HepG2 (cell line): Measurements from ENCODE around the gene KRTAP10-4. TPM values are rescaled to one million over a fixed set of nuclear protein-coding genes. Genes with fewer than 3 reads are reported as not detected.

Source experiments
- ATAC-seq: fragments of 200-7000 bp; cut with Tn5 transposase; 3 replicates; pipeline ENCODE4 v1.9.1; 2020; ENCODE audit warnings: mild to moderate bottlenecking, moderate library complexity
- BruUV-seq: library from RNA; stranded (reverse); fragments of 400-500 nt; replicated peaks from 2 replicates; lab custom pipeline; 2021; lab: Mats Ljungman, UMichigan
- CTCF ChIA-PET: fragments of 300-600 bp; formaldehyde crosslinking; extraction: SDS; loops from one replicate; lab custom pipeline; 2021; ENCODE audit warnings: low total read pairs, inconsistent platforms, low intra/inter-chr PET ratio; lab: Yijun Ruan, JAX
- POLR2A ChIA-PET: fragments of 350-600 bp; sonication (Branson Sonifier 250); formaldehyde crosslinking; loops from one replicate; lab custom pipeline; 2020; ENCODE audit warnings: antibody characterized with exemption, inconsistent platforms; lab: Yijun Ruan, JAX
- DNase-seq: peaks from one replicate; pipeline ENCODE4 v3.0.0-alpha.2; 2015; ENCODE audit warnings: low spot score
- FAIRE-seq: peaks from 3 replicates; lab custom pipeline; 2011; peaks lifted over from hg19 to GRCh38; lab: Jason Lieb, UNC
- H2AFZ ChIP-seq: one replicate; pipeline ENCODE4 v1.6.1; 2011; ENCODE audit warnings: low read length, inconsistent platforms
- H3K27ac ChIP-seq: fragments of 300-600 bp; 3 replicates; pipeline ENCODE4 v1.8.0; 2011; ENCODE audit warnings: mixed run types, mild to moderate bottlenecking, mixed read lengths, low read length, inconsistent platforms; ENCODE audit not compliant: insufficient read depth; ENCODE audit errors: extremely low read length
- H3K27me3 ChIP-seq, 2 experiments: fragments of 200-600 bp in 1 of 2; 2 replicates in 1 of 2; 3 replicates in 1 of 2; pipeline versions ENCODE4 v1.6.0 to v1.8.0; 2011; ENCODE audit warnings: low read length in 2 of 2, mild to moderate bottlenecking in 2 of 2, moderate library complexity in 2 of 2, inconsistent platforms in 1 of 2; ENCODE audit not compliant: insufficient read depth in 2 of 2, control insufficient read depth in 1 of 2
- H3K36me3 ChIP-seq, 2 experiments: fragments of 200-600 bp in 1 of 2; replicated peaks in 1 of 2; 2 replicates in 1 of 2; 3 replicates in 1 of 2; pipeline versions ENCODE4 v1.5.1 to v1.8.0; 2011; ENCODE audit warnings: low read length in 2 of 2, inconsistent platforms in 1 of 2; ENCODE audit not compliant: insufficient read depth in 2 of 2, control insufficient read depth in 1 of 2
- H3K4me1 ChIP-seq: 2 replicates; pipeline ENCODE4 v1.5.1; 2012; ENCODE audit warnings: low read length, inconsistent platforms; ENCODE audit not compliant: insufficient read depth
- H3K4me2 ChIP-seq: 2 replicates; pipeline ENCODE4 v1.6.0; 2011; ENCODE audit warnings: low read depth, low read length, inconsistent platforms
- H3K4me3 ChIP-seq, 3 experiments: fragments of 200-600 bp in 1 of 3; sonication (generic), shearing (Covaris generic) in 1 of 3; replicated peaks in 1 of 3; 2 replicates each; pipeline ENCODE4 v1.5.1; 2011 to 2016; ENCODE audit warnings: low read length in 3 of 3, inconsistent platforms in 2 of 3, low read depth in 2 of 3, mild to moderate bottlenecking in 2 of 3, control low read depth in 1 of 3, mixed read lengths in 1 of 3; ENCODE audit not compliant: insufficient read depth in 1 of 3
- H3K79me2 ChIP-seq: one replicate; pipeline ENCODE4 v1.6.1; 2011; ENCODE audit warnings: low read length, inconsistent platforms; ENCODE audit not compliant: insufficient read depth
- H3K9ac ChIP-seq: 2 replicates; pipeline ENCODE4 v1.6.0; 2011; ENCODE audit warnings: mild to moderate bottlenecking, low read depth, low read length, inconsistent platforms; ENCODE audit not compliant: insufficient read depth
- H3K9me3 ChIP-seq: 2 replicates; pipeline ENCODE4 v1.5.1; 2012; ENCODE audit warnings: mild to moderate bottlenecking, low read length
- H4K20me1 ChIP-seq: 2 replicates; pipeline ENCODE4 v1.6.0; 2011; ENCODE audit warnings: inconsistent platforms, mild to moderate bottlenecking, low read length, moderate library complexity; ENCODE audit not compliant: insufficient read depth
- ELF4 ChIP-seq: sonication (generic); formaldehyde crosslinking; IDR thresholded peaks from 2 replicates; pipeline ENCODE4 v1.5.0; 2020; ENCODE audit warnings: missing genetic modification reagents, mild to moderate bottlenecking, moderate library complexity, borderline replicate concordance
- FOXA1 ChIP-seq, 2 experiments: fragments of 450-650 bp in 1 of 2; sonication (generic) in 1 of 2; formaldehyde crosslinking in 1 of 2; IDR thresholded peaks; 2 replicates each; pipeline versions ENCODE4 v1.4.0 to v1.6.1; 2016 to 2020; ENCODE audit warnings: missing genetic modification reagents in 1 of 2
- GRHL1 ChIP-seq: sonication (generic); formaldehyde crosslinking; conservative IDR thresholded peaks from 2 replicates; pipeline ENCODE4 v1.8.0; 2022; ENCODE audit warnings: missing genetic modification reagents
- HMG20B ChIP-seq: conservative IDR thresholded peaks from 2 replicates; pipeline ENCODE4 v1.6.1; 2016; ENCODE audit warnings: missing genetic modification reagents, missing compliant biosample characterization
- HOMEZ ChIP-seq: IDR thresholded peaks from 2 replicates; pipeline ENCODE4 v1.6.1; 2016; ENCODE audit warnings: low read depth
- JUN ChIP-seq: sonication (generic); formaldehyde crosslinking; IDR thresholded peaks from 2 replicates; pipeline ENCODE4 v1.4.0; 2020; ENCODE audit warnings: mild to moderate bottlenecking, missing genetic modification reagents
- MTA1 ChIP-seq: sonication (generic); formaldehyde crosslinking; IDR thresholded peaks from 2 replicates; pipeline ENCODE4 v1.4.0; 2020; ENCODE audit warnings: missing genetic modification reagents, mild to moderate bottlenecking, borderline replicate concordance
- PLSCR1 ChIP-seq: sonication (generic); formaldehyde crosslinking; IDR thresholded peaks from 2 replicates; pipeline ENCODE4 v1.5.0; 2020; ENCODE audit warnings: missing genetic modification reagents, mild to moderate bottlenecking, borderline replicate concordance
- REST ChIP-seq, 2 experiments: IDR thresholded peaks; 2 replicates each; pipeline ENCODE4 v1.6.1; 2011 to 2012; ENCODE audit warnings: low read length in 2 of 2, borderline replicate concordance in 1 of 2, low read depth in 1 of 2, mild to moderate bottlenecking in 1 of 2, moderate library complexity in 1 of 2
- SMAD9 ChIP-seq: sonication (generic); formaldehyde crosslinking; IDR thresholded peaks from 2 replicates; pipeline ENCODE4 v1.5.1; 2020; ENCODE audit warnings: mild to moderate bottlenecking, missing genetic modification reagents
- ZFP1 ChIP-seq: IDR thresholded peaks from 2 replicates; pipeline ENCODE4 v1.6.1; 2016
- ZNF746 ChIP-seq: sonication (generic); formaldehyde crosslinking; IDR thresholded peaks from 2 replicates; pipeline ENCODE4 v1.8.0; 2022; ENCODE audit warnings: mild to moderate bottlenecking, missing genetic modification reagents
- ZNF891 ChIP-seq: sonication (generic); formaldehyde crosslinking; IDR thresholded peaks from 2 replicates; pipeline ENCODE4 v1.5.0; 2020; ENCODE audit warnings: mild to moderate bottlenecking, missing genetic modification reagents
- WGBS: methylation state at CpG from one replicate; pipeline ENCODE4 v1.1.6; 2017; ENCODE audit warnings: low lambda C conversion rate; 5-methylcytosine and 5-hydroxymethylcytosine counted together
- in situ Hi-C: cut with HindIII; loops from 2 replicates; pipeline ENCODE4 v1.10.0; 2017; ENCODE audit warnings: low pct_unique_long_range_greater_than_20kb; ENCODE audit not compliant: extremely low pct_ligation_motif_present
- intact Hi-C: fragments of 100-400 bp; cut with micrococcal nuclease; formaldehyde crosslinking; loops from one replicate; pipeline ENCODE4 v1.10.0; 2022; ENCODE audit not compliant: unreplicated experiment
- polyA plus RNA-seq, 8 experiments: library from polyadenylated mRNA; depleted of rRNA in 3 of 8; stranded (reverse) in 7 of 8; unstranded in 1 of 8; fragments of >200 nt; fragmentation: Illumina TruSeq in 4 of 8; extraction: Trizol in 4 of 8; gene quantifications; 2 replicates each; pipeline versions ENCODE4 v1.2.1 to v1.2.3, GENCODE V29; 2011 to 2016; ENCODE audit warnings: low read depth in 4 of 8, missing spikeins in 1 of 8, mixed read lengths in 1 of 8; ENCODE audit not compliant: insufficient read depth in 1 of 8
- total RNA-seq, 5 experiments: library from RNA; depleted of rRNA; stranded (reverse); fragments of >200 nt; fragmentation: Illumina TruSeq; extraction: Trizol; gene quantifications; 2 replicates each; pipeline ENCODE4 v1.2.3, GENCODE V29; 2016; ENCODE audit warnings: low read depth in 1 of 5

Gene KRTAP10-4
- total and polyA plus RNA-seq, 2 of the 13 experiments (the other 11 are each of a cell fraction or from before 2014, with no cell fraction given), result not detected

GRCh38 chr21:44524414-44525371 is 48.8 kb upstream of the KRTAP10-4 start:
- DNase-seq (no peak), ATAC-seq (no peak), FAIRE-seq (no peak)
- Histone ChIP-seq H3K27ac (no peak overlapping the region), H3K4me1 (peaks cover 21% of the 10 kb centered on the region), H2AFZ (no peak overlapping the region), H3K9ac (no peak overlapping the region), H3K4me2 (no peak overlapping the region), H3K79me2 (no peaks in the 10 kb centered on the region), H3K27me3 (no peaks in the 10 kb centered on the region; a peak in 1 of 5 replicates), H3K36me3 (no peaks in the 10 kb centered on the region), H3K4me3 (no peak overlapping the region), H3K9me3 (no peaks in the 10 kb centered on the region), H4K20me1 (no peaks in the 10 kb centered on the region)
- CTCF ChIA-PET, result no interaction called here
- intact Hi-C loops, result no loop called here
- 51% methylated on average over 2 of the region's 2 CpGs for WGBS
- POLR2A ChIA-PET, result no interaction called here
- in situ Hi-C loops, result no loop called here
- no TSS peak for BruUV-seq
- TF ChIP-seq HOMEZ (CRISPR knock-in tag) (no peak), REST (IDR thresholded peaks at IDR 0.05; ENCODE audit: borderline replicate concordance in 1 of 2, low read depth in 1 of 2, low read length in 2 of 2) (no peak), HMG20B (CRISPR knock-in tag) (no peak), JUN (CRISPR knock-in tag) (no peak), ZFP1 (CRISPR knock-in tag) (no peak), FOXA1 (IDR thresholded peaks at IDR 0.05) (no peak), FOXA1 (CRISPR knock-in tag; IDR thresholded peaks at IDR 0.05) (no peak), SMAD9 (no peak), PLSCR1 (no peak), ELF4 (CRISPR knock-in tag) (no peak), ZNF746 (no peak), GRHL1 (no peak), ZNF891 (CRISPR knock-in tag) (no peak), MTA1 (CRISPR knock-in tag) (no peak)
